ENCODE measurements around the gene OR2D3. TPM values are rescaled to one million over a fixed set of nuclear protein-coding genes. Genes with fewer than 3 reads are reported as not detected.

OR2D3 gene, protein sequence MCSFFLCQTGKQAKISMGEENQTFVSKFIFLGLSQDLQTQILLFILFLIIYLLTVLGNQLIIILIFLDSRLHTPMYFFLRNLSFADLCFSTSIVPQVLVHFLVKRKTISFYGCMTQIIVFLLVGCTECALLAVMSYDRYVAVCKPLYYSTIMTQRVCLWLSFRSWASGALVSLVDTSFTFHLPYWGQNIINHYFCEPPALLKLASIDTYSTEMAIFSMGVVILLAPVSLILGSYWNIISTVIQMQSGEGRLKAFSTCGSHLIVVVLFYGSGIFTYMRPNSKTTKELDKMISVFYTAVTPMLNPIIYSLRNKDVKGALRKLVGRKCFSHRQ
- total RNA-seq: not detected in 2 replicates

DNA sequence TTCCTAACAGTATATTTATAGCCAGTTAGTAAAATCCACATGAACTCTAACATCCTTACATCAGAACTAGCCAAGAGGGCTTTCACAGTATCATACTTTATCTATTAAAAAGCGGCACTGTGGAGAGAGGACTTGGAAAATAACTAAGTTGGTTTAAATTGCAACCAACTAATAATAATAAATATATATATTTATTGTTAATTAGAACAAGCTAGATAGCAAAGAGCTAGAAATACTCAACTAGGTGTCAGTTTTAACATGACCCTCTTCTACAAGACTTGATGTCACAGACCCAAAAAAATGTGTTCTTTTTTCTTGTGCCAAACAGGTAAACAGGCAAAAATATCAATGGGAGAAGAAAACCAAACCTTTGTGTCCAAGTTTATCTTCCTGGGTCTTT is at the start of gene OR2D3:
OR2D3 (plus strand) TSS at position 301 of the 400 bp plus-strand sequence; CDS start at position 301, 0 bp downstream.

GRCh38 chr11:6876325-6876724 is 44.5 kb upstream of the OR2D3 start, which contains the start of gene OR10A4:
OR10A4 (plus strand) TSS chr11:6876625; CDS start chr11:6876648, 23 bp downstream.

GRCh38 chr11:6892400-6892799 is 28.4 kb upstream of the OR2D3 start, which contains the start of gene OR2D2:
OR2D2 (minus strand) TSS chr11:6892500; CDS start chr11:6892500, 0 bp downstream.

GRCh38 chr11:6926208-6927029 is 5.6 kb downstream of the OR2D3 start, which contains the start of gene ZNF215:
ZNF215 (plus strand) TSS chr11:6926426; CDS start chr11:6932273, 5,847 bp downstream.

Other genes starting within 250 kb of the OR2D3 start
- gene MRPL17, start 237.7 kb upstream of the OR2D3 start, total RNA-seq: 87.6 and 94.3 TPM in 2 replicates
- gene OR2AG2, start 149.0 kb upstream of the OR2D3 start, total RNA-seq: under 0.01 and 0.15 TPM in 2 replicates
- not detected in 2 replicates for gene OR2AG1, start 138.0 kb upstream of the OR2D3 start, total RNA-seq
- gene OR6A2, start 121.3 kb upstream of the OR2D3 start, total RNA-seq: not detected in 2 replicates
- gene OR10A5, start 75.3 kb upstream of the OR2D3 start, total RNA-seq: not detected in 2 replicates
- not detected in 2 replicates for gene OR10A2, start 57.9 kb upstream of the OR2D3 start, total RNA-seq
- gene OR10A4, start 44.4 kb upstream of the OR2D3 start, total RNA-seq: not detected in 2 replicates
- gene OR2D2, start 28.5 kb upstream of the OR2D3 start, total RNA-seq: not detected in 2 replicates
- gene ZNF215, start 5.4 kb downstream of the OR2D3 start, total RNA-seq: 2.1 and 3.2 TPM in 2 replicates
- 0.89 and 1.8 TPM in 2 replicates for gene ZNF214, start 99.3 kb downstream of the OR2D3 start, total RNA-seq
- gene NLRP14, start 99.5 kb downstream of the OR2D3 start, total RNA-seq: not detected in 2 replicates
- gene RBMXL2, start 168.0 kb downstream of the OR2D3 start, total RNA-seq: not detected in 2 replicates